ENCODE measurements around the gene LCMT1.

Gene LCMT1

DNA sequence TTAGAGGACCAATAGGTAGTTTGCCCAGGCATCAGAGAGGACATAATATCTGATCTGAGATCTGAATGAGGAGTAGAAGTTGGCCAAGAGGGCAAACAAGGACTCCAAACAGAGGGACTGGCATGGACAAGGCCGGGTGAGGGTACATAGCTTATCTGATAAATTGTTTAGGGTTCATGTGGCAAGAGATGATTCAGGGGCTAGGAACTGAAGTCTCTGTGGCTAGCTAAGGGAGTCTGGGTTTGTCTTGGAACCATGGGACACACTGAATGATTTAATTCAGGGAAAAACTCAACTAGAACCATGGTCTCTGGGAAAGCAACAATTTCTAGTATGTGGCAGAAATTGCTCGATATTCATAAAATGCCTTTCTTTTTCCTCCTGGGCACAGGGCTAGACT lies 101.1 kb downstream of the LCMT1 start:
- no peak for DNase-seq

DNA sequence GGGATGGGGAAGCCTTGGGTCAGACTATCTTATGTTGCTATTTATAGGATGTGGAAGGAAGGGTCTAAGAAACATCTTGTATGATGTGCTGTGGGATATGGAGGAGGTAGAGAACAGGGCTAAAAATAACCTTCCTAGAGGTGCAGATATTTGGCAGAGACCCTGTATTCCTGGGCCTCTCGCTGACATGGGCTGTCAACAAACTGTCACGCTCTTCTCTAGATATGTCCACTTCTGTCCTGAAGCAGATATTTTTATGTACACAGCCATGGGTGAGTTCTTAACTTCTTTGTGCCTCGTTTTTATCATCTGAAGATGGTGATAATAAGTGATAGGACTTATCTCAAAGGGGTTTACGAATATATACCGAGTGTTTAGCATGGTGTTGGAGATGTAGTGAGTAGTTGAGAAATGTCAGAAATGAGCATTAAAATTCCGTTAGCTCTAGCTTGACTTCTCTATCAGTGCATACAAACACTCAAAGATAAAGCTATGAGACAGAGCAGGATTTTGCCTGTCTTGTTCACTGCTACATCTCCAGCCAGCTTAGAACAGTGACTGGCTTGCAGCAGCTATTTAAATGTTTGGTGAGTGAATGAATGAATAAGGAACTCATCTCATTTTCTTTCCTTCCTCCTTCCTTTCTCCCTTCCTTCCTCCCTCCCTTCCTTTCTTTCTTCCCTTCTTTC lies 102.3 kb downstream of the LCMT1 start:
- no peak for DNase-seq

DNA sequence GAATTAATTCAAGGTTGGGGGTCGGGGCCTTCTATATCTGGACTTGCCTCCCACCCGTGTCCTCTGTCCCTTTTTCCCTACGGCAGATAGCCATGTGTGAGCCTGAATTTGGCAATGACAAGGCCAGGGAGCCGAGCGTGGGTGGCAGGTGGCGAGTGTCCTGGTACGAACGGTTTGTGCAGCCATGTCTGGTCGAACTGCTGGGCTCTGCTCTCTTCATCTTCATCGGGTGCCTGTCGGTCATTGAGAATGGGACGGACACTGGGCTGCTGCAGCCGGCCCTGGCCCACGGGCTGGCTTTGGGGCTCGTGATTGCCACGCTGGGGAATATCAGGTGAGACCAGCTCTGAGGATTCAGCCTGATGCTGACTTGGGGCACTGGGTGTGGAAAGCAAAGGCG lies 105.6 kb downstream of the LCMT1 start:
- no peak for DNase-seq

DNA sequence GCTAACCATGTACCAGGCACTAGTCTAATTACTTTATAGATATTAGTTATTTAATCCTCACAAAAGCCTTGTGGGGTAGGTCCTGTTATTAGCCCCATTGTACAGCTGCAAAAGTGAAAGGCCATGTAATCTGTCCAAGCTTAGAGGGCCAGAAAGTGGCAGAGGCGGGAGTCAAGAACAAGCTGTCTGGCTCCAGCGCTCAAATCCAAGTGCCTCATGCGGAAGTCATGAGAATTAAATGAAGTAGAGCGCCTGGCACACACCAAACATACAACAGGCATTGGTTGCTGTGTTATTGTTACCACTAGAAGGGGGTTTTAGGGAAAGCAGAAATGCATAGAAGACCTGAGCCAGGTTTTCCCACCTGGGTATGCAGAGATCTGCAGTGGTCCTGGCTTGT lies 106.4 kb downstream of the LCMT1 start:
- DNase-seq = no peak

DNA sequence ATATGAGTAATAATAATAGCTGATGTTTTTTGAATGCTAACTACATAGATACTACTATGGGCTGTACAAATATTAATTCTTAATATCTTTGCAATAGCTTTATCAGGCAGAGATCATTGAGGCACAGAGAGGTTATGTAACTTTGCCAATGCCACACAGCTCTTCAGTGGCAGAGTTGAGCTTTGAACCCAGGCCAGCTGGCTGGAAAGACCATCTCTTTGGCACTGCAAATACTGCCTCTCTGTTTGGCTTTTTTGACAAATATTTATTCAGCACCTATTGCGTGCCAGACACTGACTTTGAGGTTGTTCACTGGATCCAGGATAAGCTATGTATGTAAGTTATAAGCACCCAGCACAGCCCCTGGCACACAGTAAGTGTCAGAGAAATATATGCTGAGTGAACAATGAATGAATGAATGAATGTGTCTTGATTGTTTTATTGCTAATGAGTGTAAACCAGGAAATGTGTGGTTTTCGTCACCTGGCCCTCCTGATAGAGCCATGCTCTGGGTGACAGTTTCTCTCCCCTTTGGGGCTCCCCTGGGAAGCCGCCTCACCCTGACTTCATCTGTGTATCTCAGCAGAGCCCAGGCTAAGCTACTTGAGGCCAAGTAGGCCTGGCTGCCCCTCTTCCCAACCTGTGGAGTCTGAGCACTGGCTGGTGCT lies 107.7 kb downstream of the LCMT1 start:
- no peak for DNase-seq

DNA sequence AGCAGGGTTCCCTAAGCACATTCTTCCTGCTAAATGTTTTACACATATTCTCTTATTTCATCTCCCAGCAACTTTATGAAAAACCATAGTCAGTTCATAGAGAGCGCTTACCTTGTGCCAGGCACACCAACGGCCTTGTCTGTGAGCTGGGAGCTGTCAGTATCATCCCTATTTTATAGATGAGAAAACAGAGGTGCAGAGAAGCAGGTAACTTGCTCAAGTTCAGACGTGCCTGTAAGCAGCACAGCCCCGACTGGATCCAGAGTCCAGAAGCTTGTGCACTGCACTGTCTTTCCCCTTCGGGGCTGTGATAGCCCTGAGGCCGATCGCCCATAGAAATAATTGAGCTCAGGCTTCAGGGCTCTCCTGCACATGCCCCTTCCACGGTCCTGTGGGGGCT lies 111.4 kb downstream of the LCMT1 start:
- DNase-seq = no peak

DNA sequence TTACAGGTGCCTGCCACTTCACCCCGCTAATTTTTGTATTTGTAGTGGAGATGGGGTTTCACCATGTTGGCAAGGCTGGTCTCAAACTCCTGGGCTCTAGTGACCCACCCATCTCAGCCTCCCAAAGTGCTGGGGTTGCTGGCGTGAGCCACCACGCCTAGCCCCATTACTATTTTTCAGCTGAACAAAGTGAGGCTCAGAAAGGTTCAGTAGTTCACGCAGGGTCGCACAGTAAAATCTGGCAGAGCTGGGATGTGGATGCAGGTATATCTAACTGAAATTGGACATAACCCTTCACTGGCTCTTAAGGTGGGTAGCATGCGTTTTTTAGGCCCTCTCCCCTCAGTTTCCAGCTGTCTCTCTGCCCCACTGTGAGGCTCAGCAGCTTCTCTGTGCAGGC lies 112.4 kb downstream of the LCMT1 start:
- DNase-seq = no peak

DNA sequence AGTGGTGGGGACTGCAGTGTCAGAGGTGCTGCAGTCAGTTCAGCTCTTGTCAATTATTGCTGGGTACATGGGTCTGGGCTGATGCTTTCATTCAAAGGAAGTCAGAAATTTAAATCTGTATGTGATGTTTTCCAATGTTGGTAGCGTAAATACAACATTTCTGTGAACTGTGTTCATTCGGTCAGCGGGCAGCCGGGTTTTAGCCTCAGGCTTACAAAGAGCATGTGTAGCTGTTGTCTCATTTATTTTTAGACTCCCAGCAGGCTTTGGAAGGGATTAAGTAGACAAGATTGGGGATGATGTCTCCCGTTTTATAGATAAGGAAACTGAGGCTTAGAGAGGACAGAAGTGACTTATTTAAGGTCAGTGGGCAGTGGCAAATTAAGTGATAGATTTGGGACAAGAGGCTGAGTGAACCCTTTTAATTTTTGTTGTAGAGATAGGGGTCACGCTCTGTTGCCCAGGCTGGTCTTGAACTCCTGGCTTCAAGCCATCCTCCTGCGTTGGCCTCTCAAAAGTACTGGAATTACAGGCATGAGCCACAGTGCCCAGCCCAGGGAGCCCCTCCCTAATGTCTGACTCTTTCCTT lies 113.3 kb downstream of the LCMT1 start:
- no peak for DNase-seq
